ENCODE data around the gene FREM1. TPM values are rescaled to one million over a fixed set of nuclear protein-coding genes. Genes with fewer than 3 reads are reported as not detected.

The FREM1 gene
- total RNA-seq, 1 donor from 2014 or later, result 7.0 TPM

DNA sequence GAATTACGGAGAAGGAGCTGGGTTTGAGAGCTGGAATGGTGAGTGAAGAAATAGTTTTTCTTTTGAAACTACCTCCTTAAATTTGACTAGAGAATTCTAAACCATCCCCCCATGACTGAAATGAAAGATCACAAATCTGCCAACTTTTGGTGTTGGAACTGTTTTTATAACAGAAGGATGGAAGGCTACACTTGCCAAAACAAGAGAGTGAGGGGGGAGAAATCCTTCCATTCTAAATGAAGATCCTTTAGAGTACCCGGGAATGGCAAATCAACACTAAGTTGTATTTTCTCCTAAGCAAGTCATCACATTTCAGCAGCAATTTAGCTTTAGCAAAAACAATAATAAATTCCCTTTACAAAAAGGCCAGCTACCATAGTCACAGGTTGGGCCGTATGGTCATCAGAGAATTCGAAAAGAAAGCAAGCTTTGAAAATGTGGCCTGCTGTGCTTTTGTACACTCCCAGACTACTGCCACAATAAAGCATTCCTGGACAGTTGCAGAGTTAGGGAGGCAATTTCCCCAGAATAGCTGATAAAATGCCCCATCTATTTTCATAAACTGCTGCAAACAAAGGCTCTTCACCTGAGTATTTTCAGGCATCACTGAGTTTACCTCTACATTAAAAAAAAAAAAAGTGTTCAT lies 25.0 kb upstream of the FREM1 start:
- DNase-seq, result no peak
- no peaks in the 10 kb centered on the region for H3K27me3 ChIP-seq
- H3K4me1 ChIP-seq, result no peaks in the 10 kb centered on the region
- TF ChIP-seq, protein P1, sequence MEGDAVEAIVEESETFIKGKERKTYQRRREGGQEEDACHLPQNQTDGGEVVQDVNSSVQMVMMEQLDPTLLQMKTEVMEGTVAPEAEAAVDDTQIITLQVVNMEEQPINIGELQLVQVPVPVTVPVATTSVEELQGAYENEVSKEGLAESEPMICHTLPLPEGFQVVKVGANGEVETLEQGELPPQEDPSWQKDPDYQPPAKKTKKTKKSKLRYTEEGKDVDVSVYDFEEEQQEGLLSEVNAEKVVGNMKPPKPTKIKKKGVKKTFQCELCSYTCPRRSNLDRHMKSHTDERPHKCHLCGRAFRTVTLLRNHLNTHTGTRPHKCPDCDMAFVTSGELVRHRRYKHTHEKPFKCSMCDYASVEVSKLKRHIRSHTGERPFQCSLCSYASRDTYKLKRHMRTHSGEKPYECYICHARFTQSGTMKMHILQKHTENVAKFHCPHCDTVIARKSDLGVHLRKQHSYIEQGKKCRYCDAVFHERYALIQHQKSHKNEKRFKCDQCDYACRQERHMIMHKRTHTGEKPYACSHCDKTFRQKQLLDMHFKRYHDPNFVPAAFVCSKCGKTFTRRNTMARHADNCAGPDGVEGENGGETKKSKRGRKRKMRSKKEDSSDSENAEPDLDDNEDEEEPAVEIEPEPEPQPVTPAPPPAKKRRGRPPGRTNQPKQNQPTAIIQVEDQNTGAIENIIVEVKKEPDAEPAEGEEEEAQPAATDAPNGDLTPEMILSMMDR (IDR thresholded peaks at IDR 0.05), result no peak
- ATAC-seq, result no peak
- H3K9me3 ChIP-seq, result no peaks in the 10 kb centered on the region
- H3K4me3 ChIP-seq, result no peak overlapping the region
- intact Hi-C loops (cut with DNase I), result no loop called here
- no peaks in the 10 kb centered on the region for H3K36me3 ChIP-seq
- no peak overlapping the region for H3K27ac ChIP-seq

DNA sequence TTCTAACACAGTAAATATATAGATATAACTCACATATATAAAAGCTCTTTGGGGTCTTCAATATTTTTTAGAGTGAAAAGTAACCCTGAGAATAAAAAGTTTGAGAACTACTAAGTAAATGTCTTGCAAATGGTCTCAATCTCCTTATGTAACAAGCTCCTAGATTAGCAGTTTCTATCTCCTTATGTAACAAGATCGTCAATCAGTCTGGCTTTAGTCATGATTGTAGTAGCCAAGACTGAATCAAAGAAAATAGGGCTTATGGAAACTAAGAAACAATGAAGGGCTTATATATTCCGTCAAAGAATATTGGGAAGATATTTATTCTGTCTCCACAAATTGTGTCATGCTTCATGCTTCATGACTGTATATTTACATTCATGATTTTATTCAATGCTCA lies 22.4 kb upstream of the FREM1 start:
- H3K36me3 ChIP-seq, result no peaks in the 10 kb centered on the region
- H3K27me3 ChIP-seq, result no peaks in the 10 kb centered on the region
- DNase-seq (no peak), ATAC-seq (no peak)
- H3K4me3 ChIP-seq, result no peak overlapping the region
- intact Hi-C loops (cut with DNase I), result no loop called here
- no peaks in the 10 kb centered on the region for H3K4me1 ChIP-seq
- H3K27ac ChIP-seq, result no peak overlapping the region
- TF ChIP-seq, protein P1 (IDR thresholded peaks at IDR 0.05), result no peak
- no peaks in the 10 kb centered on the region for H3K9me3 ChIP-seq

DNA sequence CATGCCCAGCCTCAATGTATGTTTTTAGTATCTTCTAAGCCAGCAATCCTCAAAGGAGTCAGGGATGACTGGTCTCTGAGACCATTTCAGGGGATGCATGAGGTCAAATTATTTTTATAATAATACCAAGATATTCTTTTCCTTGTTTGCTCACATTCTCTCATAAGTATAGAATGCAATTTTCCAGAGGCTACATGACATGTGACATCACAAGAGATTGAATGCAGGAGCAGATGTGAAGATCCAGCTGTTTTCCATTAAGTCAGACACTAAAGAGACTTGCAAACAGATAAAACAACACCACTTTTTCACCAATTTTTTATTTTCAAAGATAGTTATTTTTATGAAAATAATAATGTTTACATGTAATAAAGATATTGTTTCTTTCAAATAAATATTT lies 22.0 kb upstream of the FREM1 start:
- TF ChIP-seq, protein P1 (IDR thresholded peaks at IDR 0.05), result no peak
- no peak overlapping the region for H3K4me3 ChIP-seq
- no peaks in the 10 kb centered on the region for H3K9me3 ChIP-seq
- DNase-seq (no peak), ATAC-seq (no peak)
- H3K27ac ChIP-seq, result no peak overlapping the region
- H3K27me3 ChIP-seq, result no peaks in the 10 kb centered on the region
- no peaks in the 10 kb centered on the region for H3K4me1 ChIP-seq
- no peaks in the 10 kb centered on the region for H3K36me3 ChIP-seq
- intact Hi-C loops (cut with DNase I), result no loop called here

DNA sequence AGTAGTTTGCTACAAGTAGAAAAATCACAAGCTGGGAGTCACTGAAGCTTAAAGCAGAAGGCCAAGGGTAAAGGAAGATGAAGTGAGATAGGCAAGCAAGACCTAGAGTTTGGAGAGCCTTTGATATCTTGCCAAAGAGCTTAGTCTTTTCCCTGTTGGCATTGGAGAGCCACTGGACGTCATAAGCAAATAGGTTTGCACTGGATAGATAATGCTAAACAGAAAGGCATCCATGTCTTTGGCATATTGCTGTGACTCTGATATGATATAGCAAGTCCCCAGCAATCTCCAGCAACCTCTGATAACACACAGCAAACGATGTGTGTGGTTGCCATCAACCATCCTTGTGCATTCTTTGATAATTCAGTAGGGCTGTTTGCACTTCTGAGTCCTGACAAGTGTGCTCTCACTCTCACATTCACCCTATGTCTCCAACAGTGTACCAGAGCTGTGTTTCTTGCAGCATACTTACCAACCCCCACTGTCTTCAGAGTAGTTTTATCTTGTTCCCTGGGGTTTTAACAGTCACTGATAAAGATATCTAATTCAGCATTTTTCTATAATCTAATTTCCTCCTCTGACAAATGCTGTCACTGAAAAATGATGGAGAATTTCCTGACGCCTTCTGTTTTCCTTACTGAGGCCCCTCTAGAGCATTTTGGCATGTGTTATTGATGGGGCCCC lies 16.9 kb upstream of the FREM1 start:
- Histone ChIP-seq H3K4me3 (no peak overlapping the region), H3K9me3 (no peaks in the 10 kb centered on the region), H3K27ac (no peak overlapping the region), H3K36me3 (no peaks in the 10 kb centered on the region), H3K27me3 (no peaks in the 10 kb centered on the region), H3K4me1 (peaks cover 8% of the 10 kb centered on the region)
- TF ChIP-seq, protein P1 (IDR thresholded peaks at IDR 0.05), result no peak
- DNase-seq (no peak), ATAC-seq (no peak)
- intact Hi-C loops (cut with DNase I), result no loop called here

DNA sequence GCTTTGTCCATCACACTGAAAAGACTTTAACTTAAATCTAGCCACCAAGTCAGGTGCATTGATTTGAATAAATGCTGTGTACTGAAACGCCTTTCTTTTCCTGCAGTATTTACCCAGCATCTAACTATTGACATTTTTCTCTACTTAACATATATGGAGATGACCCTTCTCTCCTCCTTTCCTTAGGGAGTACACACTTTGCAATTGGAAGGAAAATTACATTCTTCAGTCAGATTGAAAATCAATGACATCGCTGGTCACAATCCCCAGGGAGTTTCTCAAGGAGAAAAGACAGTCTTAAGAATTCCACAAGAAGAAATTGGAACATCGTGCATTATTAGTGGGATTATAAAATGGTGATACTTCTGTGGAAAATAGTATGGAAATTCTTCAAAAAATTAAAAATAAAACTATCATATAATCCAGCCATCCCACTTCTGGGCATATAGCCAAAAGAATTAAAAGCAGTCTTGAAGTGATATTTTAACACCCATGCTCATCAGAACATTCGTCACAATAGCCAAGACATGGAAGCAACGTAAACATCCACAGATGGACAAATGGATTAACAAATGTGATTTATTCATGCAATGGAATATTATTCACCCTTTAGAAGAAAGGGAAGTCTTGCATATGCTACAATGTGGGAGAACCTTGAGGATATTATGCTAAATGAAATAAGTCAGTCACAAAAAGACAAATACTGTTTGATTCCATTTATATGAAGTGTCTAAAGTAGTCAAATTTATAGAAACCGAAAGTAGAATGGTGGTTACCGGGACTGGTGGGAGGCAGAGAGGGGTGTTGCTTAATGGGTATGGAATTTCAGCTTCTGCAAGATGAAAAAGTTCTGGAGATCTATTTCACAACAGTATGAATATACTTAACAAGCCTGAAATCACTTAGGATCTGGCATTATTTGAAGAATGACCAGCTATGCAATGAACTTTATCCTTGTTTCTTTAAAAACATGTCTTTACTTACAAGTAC lies 14.3 kb upstream of the FREM1 start:
- TF ChIP-seq, protein P1 (IDR thresholded peaks at IDR 0.05), result no peak
- peaks cover 8% of the 10 kb centered on the region for H3K4me1 ChIP-seq
- intact Hi-C loops (cut with DNase I), result no loop called here
- peak overlapping the region; percentile 35 for H3K4me3 ChIP-seq
- H3K27ac ChIP-seq, result peak overlapping the region; percentile 49
- ATAC-seq, result peak; percentile 79
- H3K9me3 ChIP-seq, result no peaks in the 10 kb centered on the region
- no peaks in the 10 kb centered on the region for H3K36me3 ChIP-seq
- no peaks in the 10 kb centered on the region for H3K27me3 ChIP-seq
- no peak for DNase-seq
